Measurements from ENCODE around the gene SLCO3A1.

Gene SLCO3A1

DNA sequence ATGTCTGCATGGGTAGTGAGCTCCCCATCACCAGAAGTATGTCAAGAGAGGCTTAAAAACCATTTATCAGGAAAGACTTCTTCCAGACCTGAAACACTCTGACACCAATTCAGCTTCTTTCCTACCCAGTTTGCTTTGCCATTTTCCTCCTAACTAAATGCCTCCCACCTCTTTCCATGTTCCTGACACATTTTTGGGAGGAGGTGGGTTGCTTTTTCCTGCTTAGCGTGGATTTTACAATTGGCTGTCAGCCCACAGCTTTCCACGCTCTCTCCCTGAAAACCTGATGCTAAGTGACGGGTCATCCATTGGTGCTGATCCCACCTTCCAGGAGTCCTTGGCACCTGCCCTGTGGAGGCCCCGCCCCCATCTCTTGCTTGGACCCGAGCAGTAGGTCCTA is 275.3 kb downstream of the SLCO3A1 start:
- no peak for DNase-seq (ENCODE audit: low read depth, low spot score)

GRCh38 chr15:92130244-92130643 is 276.7 kb downstream of the SLCO3A1 start:
- no peak for DNase-seq (ENCODE audit: low read depth, low spot score)

- no peak for DNase-seq (ENCODE audit: low read depth, low spot score)
These were observed 277.4 kb downstream of the SLCO3A1 start for GRCh38 chr15:92130906-92131305.

DNA sequence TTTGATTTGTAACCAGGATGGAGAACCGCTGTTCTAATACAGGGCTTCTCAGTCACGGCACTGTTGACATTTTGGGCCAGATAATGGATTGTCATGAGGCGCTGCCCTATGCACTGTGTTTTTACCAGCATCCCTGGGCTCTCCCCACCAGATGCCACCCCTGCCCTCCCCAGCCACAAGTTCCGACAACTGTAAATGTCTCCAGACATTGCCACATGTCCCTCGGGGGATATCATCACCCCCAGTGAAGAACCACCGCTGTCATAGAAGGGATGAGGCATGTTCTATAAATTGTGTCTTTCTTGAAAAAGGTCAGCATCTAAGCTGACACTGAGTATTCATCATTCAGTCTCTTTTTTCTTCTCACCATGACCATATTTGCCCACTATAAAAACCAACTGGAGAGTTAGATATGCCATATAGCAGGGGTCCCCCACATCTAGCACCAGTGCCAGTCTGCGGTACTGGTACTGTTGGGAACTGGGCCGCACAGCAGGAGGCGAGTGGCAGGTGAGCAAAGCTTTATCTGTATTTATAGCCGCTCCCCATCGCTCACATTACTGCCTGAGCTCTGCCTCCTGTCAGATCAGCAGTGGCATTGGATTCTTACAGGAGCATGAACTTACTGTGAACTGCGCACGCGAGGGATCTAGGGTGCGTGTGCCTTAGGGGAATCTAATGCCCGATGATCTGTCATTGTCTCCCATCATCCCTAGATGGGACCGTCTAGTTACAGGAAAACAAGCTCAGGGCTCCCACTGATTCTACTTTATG is 279.7 kb downstream of the SLCO3A1 start:
- no peak for DNase-seq (ENCODE audit: low read depth, low spot score)

- DNase-seq (ENCODE audit: low read depth, low spot score), result no peak
These were observed 287.3 kb downstream of the SLCO3A1 start for GRCh38 chr15:92140796-92141195.

GRCh38 chr15:92141607-92142006 is 288.1 kb downstream of the SLCO3A1 start:
- no peak for DNase-seq (ENCODE audit: low read depth, low spot score)

DNA sequence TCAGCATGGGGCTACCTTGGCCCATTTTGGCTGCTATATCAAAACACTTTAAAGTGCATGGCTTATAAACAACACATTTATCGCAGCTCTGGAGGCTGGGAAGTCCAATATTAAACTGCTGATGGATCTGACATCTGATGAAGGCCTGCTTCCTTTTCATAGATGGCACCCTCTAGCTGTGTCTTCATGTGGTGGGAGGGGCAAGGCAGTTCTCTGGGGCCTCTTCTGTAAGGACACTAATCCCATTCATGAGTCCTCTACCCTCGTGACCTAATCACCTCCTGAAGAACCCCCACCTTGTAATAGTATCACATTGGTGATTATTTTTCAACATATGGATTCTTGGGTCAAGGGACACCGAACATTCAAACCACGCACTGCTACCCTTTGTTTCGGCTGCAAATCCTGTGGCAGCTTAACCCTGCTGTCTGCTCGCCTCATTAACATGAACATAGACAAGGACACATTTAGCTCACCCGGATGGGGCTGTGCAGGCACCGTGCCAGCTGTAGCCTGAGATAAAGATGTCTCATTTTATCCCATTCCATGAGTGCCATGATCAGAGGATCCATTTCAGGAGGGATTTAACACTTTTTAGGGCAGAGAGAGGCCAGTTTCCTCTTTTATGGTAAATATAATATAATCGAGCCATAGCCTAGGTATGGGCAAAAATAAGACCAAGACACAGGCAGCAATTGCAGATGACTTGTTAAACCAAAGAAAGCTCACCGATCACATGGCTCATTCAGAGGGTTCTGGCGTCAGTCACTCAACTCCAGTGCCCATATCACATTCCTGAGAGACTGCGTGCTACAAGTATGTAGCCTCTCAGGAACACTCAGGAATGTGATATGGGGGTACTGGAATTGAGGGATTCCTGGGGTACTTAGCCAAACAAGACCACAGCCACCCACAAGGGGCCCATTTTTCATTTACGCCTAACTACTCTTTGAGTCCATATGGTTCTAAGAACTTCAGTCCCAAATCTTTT is 289.0 kb downstream of the SLCO3A1 start:
- no peak for DNase-seq (ENCODE audit: low read depth, low spot score)

GRCh38 chr15:92143765-92144164 is 290.3 kb downstream of the SLCO3A1 start:
- no peak for DNase-seq (ENCODE audit: low read depth, low spot score)

DNA sequence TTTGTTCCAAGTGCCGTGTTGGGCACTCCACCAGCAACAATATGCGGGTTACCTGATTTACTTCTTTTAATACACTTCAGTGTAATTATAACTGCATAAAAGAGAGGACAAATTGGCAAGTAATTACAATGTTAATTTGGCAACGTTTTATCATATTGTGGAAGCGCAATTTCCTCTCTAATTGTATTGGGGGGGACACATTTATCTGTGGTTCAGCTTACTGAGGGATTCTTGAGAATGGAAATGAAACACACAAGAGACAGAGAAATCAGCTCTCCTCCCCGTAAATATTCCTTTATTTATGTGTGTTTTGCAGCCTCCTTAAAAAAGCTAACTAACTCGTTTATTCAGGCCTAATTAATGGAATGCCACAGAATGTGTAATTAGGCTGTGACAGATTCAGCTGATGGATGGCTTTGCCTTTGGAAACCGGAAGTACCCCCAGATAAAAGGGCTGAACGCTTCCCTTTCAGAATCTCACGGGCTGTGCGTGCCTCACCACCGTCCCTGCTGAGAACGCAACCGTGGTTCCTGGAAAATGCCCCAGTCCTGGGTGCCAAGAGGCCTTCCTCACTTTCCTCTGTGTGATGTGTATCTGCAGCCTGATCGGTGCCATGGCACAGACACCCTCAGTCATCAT is 293.1 kb downstream of the SLCO3A1 start:
- no peak for DNase-seq (ENCODE audit: low read depth, low spot score)

DNA sequence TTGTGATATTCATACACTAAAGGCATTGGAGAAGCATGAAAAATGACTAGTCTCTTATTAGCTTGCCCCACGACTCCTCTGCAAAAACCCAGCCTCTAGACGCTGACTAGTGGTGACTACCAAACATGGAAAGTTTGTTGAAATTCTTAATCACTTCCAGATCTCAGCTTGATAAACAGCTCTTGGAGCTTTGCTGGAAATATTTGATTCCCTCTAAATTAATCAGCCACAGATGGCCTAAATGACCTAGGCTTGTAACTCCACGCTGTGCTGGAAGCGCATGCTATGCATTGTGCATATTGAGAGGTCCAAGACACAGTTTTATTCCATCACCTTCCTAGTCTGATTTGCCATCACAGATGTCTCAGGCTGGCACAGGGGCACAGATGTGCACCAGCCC is 295.5 kb downstream of the SLCO3A1 start:
- DNase-seq (ENCODE audit: low read depth, low spot score), result no peak

- no peak for DNase-seq (ENCODE audit: low read depth, low spot score)
These were observed 296.0 kb downstream of the SLCO3A1 start for GRCh38 chr15:92149465-92149864.

DNA sequence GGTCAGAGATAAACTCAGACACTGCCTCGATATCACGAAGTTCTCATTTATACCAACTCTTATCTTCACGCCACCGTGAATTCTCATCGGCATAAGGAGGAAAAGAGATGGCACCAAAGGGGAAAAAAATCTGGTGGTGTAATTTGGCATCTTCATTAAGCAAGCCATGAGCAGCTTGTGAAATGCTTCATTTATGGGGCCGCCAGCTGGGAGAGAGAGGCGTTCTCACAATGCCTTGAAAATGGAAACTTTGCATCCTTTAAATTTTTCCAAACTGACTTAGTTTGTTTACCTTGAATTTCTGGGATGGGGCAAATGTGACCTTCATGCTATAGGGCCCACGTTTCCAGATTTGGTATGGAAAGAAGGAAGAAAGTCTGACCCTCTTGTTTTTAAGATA is 297.7 kb downstream of the SLCO3A1 start:
- DNase-seq (ENCODE audit: low read depth, low spot score), result no peak

DNA sequence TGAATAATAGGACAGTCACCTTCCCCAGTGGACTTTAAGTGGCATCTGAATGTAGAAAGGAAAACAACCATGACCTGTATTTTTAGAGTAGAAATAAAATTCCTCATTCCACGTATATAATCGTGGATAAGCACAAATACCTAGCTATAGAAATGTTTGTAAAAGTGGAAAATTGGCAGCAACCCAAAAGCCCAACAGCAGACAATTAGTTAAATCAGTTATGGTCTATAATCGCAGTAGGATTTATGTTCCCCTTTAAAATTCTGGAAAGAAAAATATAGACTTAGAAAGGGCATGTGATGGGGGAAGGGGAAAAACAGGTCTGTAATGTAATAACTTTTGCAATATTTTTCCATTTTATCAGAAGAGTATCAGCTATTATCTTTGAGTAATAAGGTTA is 298.2 kb downstream of the SLCO3A1 start:
- DNase-seq (ENCODE audit: low read depth, low spot score), result no peak

DNA sequence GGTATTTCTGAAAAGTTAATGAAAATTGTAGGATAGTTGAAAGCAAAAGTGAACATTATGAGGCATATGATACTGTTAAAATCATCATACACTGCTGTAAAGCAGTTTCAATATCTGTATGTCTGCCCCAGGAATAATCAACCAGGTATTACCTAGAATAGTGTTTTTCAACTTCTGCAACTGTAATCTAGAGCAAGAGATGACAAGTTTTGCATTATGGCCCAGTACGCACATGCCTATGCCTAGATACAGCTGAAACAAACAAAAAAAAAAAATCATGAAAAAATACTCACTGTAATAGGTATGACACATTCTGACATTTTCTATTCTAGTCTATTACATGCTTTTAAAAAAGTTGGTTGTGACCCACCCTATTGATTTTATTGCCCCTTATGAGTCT is 299.5 kb downstream of the SLCO3A1 start:
- DNase-seq (ENCODE audit: low read depth, low spot score), result no peak

DNA sequence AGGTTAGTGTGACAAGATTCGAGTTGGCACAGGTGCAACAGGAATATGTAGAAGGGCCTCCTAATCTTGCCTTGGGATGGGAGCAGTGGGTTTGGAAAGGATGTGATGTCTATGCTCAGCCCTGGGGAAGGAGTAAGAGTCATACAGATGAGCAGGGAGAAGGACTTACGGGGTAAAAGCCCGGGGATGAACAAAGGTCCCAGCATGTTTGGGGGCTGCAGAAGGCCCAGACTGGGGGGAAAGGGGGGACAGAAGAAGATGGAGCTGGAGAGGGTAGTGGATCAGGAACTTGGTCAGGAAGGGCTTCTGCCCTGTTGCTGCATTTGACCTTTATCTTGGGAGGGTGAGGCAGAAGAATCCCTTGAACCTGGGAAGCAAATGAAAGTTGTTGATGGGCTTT is 300.1 kb downstream of the SLCO3A1 start:
- DNase-seq (ENCODE audit: low read depth, low spot score), result no peak

DNA sequence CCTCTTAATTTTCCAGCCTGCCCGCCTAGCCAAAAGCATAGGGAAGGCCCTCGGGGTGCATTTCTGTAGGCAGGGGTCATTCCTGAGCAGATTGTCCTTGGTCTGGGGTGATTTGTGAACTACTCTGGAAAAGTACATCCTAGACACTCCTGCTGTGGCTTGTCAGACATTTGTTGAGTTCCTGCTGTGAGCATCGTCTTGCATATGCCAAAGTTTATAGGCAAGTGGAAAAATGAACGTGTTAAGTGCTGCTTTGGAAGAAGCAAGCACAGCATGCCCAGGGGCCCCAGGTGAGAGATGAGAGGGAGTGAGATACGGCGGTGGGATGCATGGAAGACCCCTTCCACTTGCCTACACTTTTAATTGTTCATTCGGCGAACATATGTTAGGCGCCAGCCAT is 302.4 kb downstream of the SLCO3A1 start:
- DNase-seq (ENCODE audit: low read depth, low spot score), result no peak

DNA sequence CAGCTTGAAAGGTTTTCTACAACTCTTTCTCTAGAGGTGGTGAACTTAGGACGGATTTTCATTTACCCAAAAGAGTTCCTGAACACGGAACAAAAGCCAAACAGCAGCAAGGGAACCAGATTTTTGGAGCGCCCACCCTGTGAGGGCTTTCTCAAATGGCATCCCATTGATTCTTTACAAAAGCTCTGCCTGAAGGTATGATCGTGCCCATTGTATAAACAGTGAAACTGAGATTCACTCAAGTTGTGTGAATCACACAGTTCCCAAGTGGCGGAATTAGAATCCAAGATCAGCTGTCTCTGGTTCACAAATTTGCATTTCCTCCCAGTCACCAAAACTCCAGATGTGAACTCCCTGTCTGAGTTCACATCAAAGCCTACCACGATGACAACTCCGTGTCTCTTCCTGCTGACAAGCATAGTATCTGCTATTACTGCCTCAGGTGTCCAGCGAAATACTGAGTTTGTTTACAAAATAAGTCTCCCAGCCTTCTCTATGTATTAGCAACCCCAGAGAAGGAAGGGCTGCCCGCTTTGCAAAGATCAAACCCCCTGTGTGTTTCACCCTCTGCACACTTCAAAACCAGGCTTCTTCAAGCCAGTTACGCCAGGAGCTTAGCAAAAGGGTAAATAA is 304.3 kb downstream of the SLCO3A1 start:
- no peak for DNase-seq (ENCODE audit: low read depth, low spot score)

DNA sequence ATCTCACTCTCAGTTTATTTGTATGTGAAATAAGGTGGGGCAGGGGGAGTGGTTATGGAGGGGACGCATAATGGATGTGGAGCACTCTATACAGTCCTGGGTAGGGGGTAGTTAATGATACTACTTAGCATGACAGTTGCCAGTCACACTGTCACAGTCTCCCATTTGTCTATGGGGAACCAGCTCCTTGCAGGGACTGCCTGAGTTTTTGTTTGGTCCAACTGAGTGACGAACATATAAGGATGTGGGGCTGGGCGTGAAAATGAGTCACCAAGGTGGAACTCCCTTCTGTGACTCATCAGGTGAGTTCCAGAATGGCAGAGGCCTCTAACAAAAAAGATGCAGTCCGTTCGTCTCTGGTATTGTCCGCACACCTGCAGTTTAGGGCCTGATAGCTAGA is 304.9 kb downstream of the SLCO3A1 start:
- DNase-seq (ENCODE audit: low read depth, low spot score), result no peak

DNA sequence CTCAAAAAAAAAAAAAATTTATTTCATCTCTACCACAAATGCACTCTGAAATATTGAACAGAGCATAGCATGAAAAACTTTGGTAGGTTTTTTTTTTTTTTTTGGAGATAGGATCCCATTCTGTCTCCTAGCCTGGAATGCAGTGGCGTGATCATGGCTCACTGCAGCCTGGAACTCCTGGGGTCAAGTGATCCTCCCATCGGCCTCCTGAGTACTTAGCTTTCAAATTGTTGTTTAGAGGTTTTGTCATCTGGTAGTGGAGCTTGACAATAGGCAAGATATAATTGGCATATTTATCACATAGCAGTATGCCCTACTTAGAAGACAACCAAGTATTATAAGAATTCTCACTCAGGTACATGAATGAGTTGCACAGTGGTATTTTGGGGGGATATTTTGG is 306.0 kb downstream of the SLCO3A1 start:
- DNase-seq (ENCODE audit: low read depth, low spot score), result no peak

- no peak for DNase-seq (ENCODE audit: low read depth, low spot score)
These were observed 306.7 kb downstream of the SLCO3A1 start for GRCh38 chr15:92159906-92160841.
